Neural cell (in vitro differentiated cells): ENCODE results near the gene TBPL1. TPM values are rescaled to one million over a fixed set of nuclear protein-coding genes. Genes with fewer than 3 reads are reported as not detected.

Source experiments
- H2AFZ ChIP-seq: fragments of 200-600, 300-800 bp; sonication (generic), shearing (Covaris generic); 2 replicates; pipeline ENCODE4 v1.6.0; 2014; ENCODE audit warnings: low read depth, mild to moderate bottlenecking, antibody characterized with exemption, low read length, moderate library complexity
- H3F3A ChIP-seq: fragments of 200-600 bp; shearing (Covaris generic); 2 replicates; pipeline ENCODE4 v1.6.1; 2016; ENCODE audit warnings: mild to moderate bottlenecking, moderate library complexity, mixed read lengths, antibody characterized with exemption, low read length; ENCODE audit not compliant: insufficient read depth, poor library complexity, severe bottlenecking
- H3K27ac ChIP-seq: fragments of 200-600, 300-800 bp; sonication (generic), shearing (Covaris generic); 2 replicates; pipeline ENCODE4 v1.5.1; 2014; ENCODE audit warnings: mild to moderate bottlenecking, low read length, moderate library complexity
- H3K27me3 ChIP-seq: fragments of 300-800, 200-600 bp; sonication (generic), shearing (Covaris generic); 2 replicates; pipeline ENCODE4 v1.6.0; 2014; ENCODE audit warnings: mild to moderate bottlenecking, low read depth, low read length, moderate library complexity; ENCODE audit not compliant: insufficient read depth
- H3K36me3 ChIP-seq: fragments of 300-800, 200-600 bp; sonication (generic), shearing (Covaris generic); 2 replicates; pipeline ENCODE4 v1.5.1; 2014; ENCODE audit warnings: mild to moderate bottlenecking, antibody characterized with exemption, low read length, moderate library complexity; ENCODE audit not compliant: insufficient read depth
- H3K4me2 ChIP-seq: fragments of 300-800, 200-600 bp; sonication (generic), shearing (Covaris generic); 2 replicates; pipeline ENCODE4 v1.6.0; 2014; ENCODE audit warnings: mild to moderate bottlenecking, low read length
- H3K4me3 ChIP-seq: fragments of 300-800, 200-600 bp; sonication (generic), shearing (Covaris generic); 2 replicates; pipeline ENCODE4 v1.5.1; 2014; ENCODE audit warnings: mild to moderate bottlenecking, low read length, moderate library complexity
- H3K79me2 ChIP-seq: fragments of 200-600 bp; shearing (Covaris generic); replicated peaks from 2 replicates; pipeline ENCODE4 v1.6.0; 2014; ENCODE audit warnings: mild to moderate bottlenecking, low read length, moderate library complexity; ENCODE audit not compliant: insufficient read depth
- H3K9ac ChIP-seq: fragments of 300-800, 200-600 bp; sonication (generic), shearing (Covaris generic); 2 replicates; pipeline ENCODE4 v1.6.1; 2016; ENCODE audit warnings: mild to moderate bottlenecking, low read length, mixed read lengths
- H3K9me2 ChIP-seq: fragments of 200-600 bp; shearing (Covaris generic); 2 replicates; pipeline ENCODE4 v1.6.1; 2016; ENCODE audit warnings: mild to moderate bottlenecking, low read length, mixed read lengths; ENCODE audit not compliant: insufficient read depth
- H3K9me3 ChIP-seq: fragments of 200-600, 300-800 bp; sonication (generic), shearing (Covaris generic); 2 replicates; pipeline ENCODE4 v1.6.1; 2016; ENCODE audit warnings: mild to moderate bottlenecking, mixed run types, low read length, moderate library complexity, mixed read lengths
- H4K20me1 ChIP-seq: fragments of 200-600 bp; shearing (Covaris generic); 2 replicates; pipeline ENCODE4 v1.6.1; 2016; ENCODE audit warnings: mild to moderate bottlenecking, mixed run types; ENCODE audit not compliant: insufficient read depth
- CTCF ChIP-seq: fragments of 450-650 bp; IDR thresholded peaks from 2 replicates; pipeline ENCODE4 v1.5.1; 2014; ENCODE audit warnings: antibody characterized with exemption, mild to moderate bottlenecking, moderate library complexity; ENCODE audit not compliant: poor library complexity, severe bottlenecking
- EP300 ChIP-seq: fragments of 450-650 bp; conservative IDR thresholded peaks from 2 replicates; pipeline ENCODE4 v1.6.1; 2014; ENCODE audit warnings: antibody characterized with exemption, mild to moderate bottlenecking, moderate library complexity; ENCODE audit not compliant: poor library complexity, severe bottlenecking
- EZH2 ChIP-seq: fragments of 200-600, 300-800 bp; shearing (Covaris generic), sonication (generic); IDR thresholded peaks from 2 replicates; pipeline ENCODE4 v1.6.1; 2014; ENCODE audit warnings: antibody characterized with exemption, low read length, borderline replicate concordance, mild to moderate bottlenecking; ENCODE audit not compliant: insufficient read depth, poor library complexity, severe bottlenecking
- MXI1 ChIP-seq: fragments of 450-650 bp; conservative IDR thresholded peaks from 2 replicates; pipeline ENCODE4 v1.6.1; 2014; ENCODE audit warnings: antibody characterized with exemption, mild to moderate bottlenecking; ENCODE audit not compliant: poor library complexity, severe bottlenecking
- POLR2AphosphoS5 ChIP-seq: IDR thresholded peaks from 2 replicates; pipeline ENCODE4 v1.6.1; 2012
- RAD21 ChIP-seq: fragments of 450-650 bp; conservative IDR thresholded peaks from 2 replicates; pipeline ENCODE4 v1.6.1; 2014; ENCODE audit warnings: antibody characterized with exemption, mild to moderate bottlenecking, moderate library complexity
- REST ChIP-seq: IDR thresholded peaks from 2 replicates; pipeline ENCODE4 v1.6.1; 2012; ENCODE audit warnings: borderline replicate concordance
- SMC3 ChIP-seq: fragments of 450-650 bp; conservative IDR thresholded peaks from 2 replicates; pipeline ENCODE4 v1.6.1; 2014; ENCODE audit warnings: antibody characterized with exemption, mild to moderate bottlenecking, moderate library complexity; ENCODE audit not compliant: poor library complexity
- TAF1 ChIP-seq: IDR thresholded peaks from 2 replicates; pipeline ENCODE4 v1.6.1; 2012; ENCODE audit warnings: low read depth
- polyA plus RNA-seq: library from polyadenylated mRNA; depleted of rRNA; stranded (reverse); fragments of >200 nt; gene quantifications from 2 replicates; pipeline ENCODE4 v1.2.3, GENCODE V29; 2014

TBPL1 gene
- polyA plus RNA-seq, 1 donor from 2014 or later = 110 TPM

GRCh38 chr6:133958791-133959190 is 5.8 kb downstream of the TBPL1 start:
- no peak overlapping the region for H3K9ac ChIP-seq
- H3K4me3 ChIP-seq = no peak overlapping the region
- H4K20me1 ChIP-seq = no peaks in the 10 kb centered on the region
- H3K9me2 ChIP-seq = no peaks in the 10 kb centered on the region
- no peaks in the 10 kb centered on the region for H3K9me3 ChIP-seq
- H3F3A ChIP-seq = no peaks in the 10 kb centered on the region
- no peak overlapping the region for H2AFZ ChIP-seq
- no peak overlapping the region for H3K27ac ChIP-seq
- peaks cover 94% of the 10 kb centered on the region for H3K79me2 ChIP-seq
- H3K4me2 ChIP-seq = no peak overlapping the region
- no peak for TF ChIP-seq RAD21
- no peak for TF ChIP-seq TAF1
- no peak for TF ChIP-seq EP300
- TF ChIP-seq MXI1 = no peak
- no peak for TF ChIP-seq CTCF
- no peak for TF ChIP-seq POLR2AphosphoS5
- TF ChIP-seq REST = no peak
- no peak for TF ChIP-seq SMC3
- TF ChIP-seq EZH2 = no peak
- no peaks in the 10 kb centered on the region for H3K27me3 ChIP-seq
- no peaks in the 10 kb centered on the region for H3K36me3 ChIP-seq

GRCh38 chr6:133959667-133960368 is 6.8 kb downstream of the TBPL1 start:
- Histone ChIP-seq H3K36me3 (no peaks in the 10 kb centered on the region), H3K9me3 (no peaks in the 10 kb centered on the region), H3K9me2 (no peaks in the 10 kb centered on the region), H3K79me2 (peaks cover 84% of the 10 kb centered on the region), H3K4me2 (no peak overlapping the region), H4K20me1 (no peaks in the 10 kb centered on the region), H3K9ac (no peak overlapping the region), H3K27ac (no peak overlapping the region), H2AFZ (no peak overlapping the region), H3F3A (no peaks in the 10 kb centered on the region), H3K4me3 (no peak overlapping the region), H3K27me3 (no peaks in the 10 kb centered on the region)
- TF ChIP-seq TAF1 (no peak), CTCF (no peak), POLR2AphosphoS5 (no peak), SMC3 (no peak), RAD21 (no peak), EP300 (no peak), REST (no peak)
